Thoracic aorta (tissue), 2 donors: ENCODE data around the gene PLAAT4. TPM values are rescaled to one million over a fixed set of nuclear protein-coding genes. Genes with fewer than 3 reads are reported as not detected.

Experiments
- ATAC-seq: fragments of 150-250 bp; one replicate; pipeline ENCODE4 v1.8.0; 2017; ENCODE audit warnings: low read depth; ENCODE audit not compliant: insufficient number of reproducible peaks, low FRiP score
- DNase-seq: peaks from one replicate; pipeline ENCODE4 v3.0.0-alpha.2; 2020; ENCODE audit warnings: low spot score
- H3K27ac ChIP-seq, 2 donors: fragments of 200-600 bp; sonication (generic); 1 replicate in 1 of 2; 2 replicates in 1 of 2; pipeline ENCODE4 v1.5.1; 2016; ENCODE audit warnings: mild to moderate bottlenecking in 2 of 2, moderate library complexity in 2 of 2
- H3K27me3 ChIP-seq: fragments of 200-600 bp; sonication (generic); replicated peaks from 2 replicates; pipeline ENCODE4 v1.6.0; 2016; ENCODE audit warnings: mild to moderate bottlenecking; ENCODE audit not compliant: insufficient read depth
- H3K36me3 ChIP-seq: fragments of 200-600 bp; sonication (generic); one replicate; pipeline ENCODE4 v1.5.1; 2016
- H3K4me1 ChIP-seq, 2 donors: fragments of 200-600 bp; sonication (generic); 1 replicate in 1 of 2; 2 replicates in 1 of 2; pipeline versions ENCODE4 v1.5.1 to v1.6.0; 2016; ENCODE audit warnings: low read depth in 2 of 2, mild to moderate bottlenecking in 1 of 2; ENCODE audit not compliant: control insufficient read depth in 1 of 2
- H3K4me3 ChIP-seq: fragments of 200-600 bp; sonication (generic); 2 replicates; pipeline ENCODE4 v1.5.1; 2016; ENCODE audit warnings: mild to moderate bottlenecking
- H3K9me3 ChIP-seq: fragments of 200-600 bp; sonication (generic); 2 replicates; pipeline ENCODE4 v1.5.1; 2016
- total RNA-seq, 2 donors: library from RNA; depleted of rRNA; stranded (reverse); fragments of >200 nt; gene quantifications; one replicate each; pipeline versions ENCODE4 v1.1.0 to v1.2.3, GENCODE V29; 2016
- TF ChIP-seq, protein P1 (sequence below): fragments of 200-600 bp; sonication (generic); IDR thresholded peaks from one replicate; pipeline ENCODE4 v1.5.1; 2019; ENCODE audit warnings: antibody characterized with exemption

The PLAAT4 gene
- total RNA-seq, 2 donors from 2014 or later: 19.2 to 20.4 TPM

DNA sequence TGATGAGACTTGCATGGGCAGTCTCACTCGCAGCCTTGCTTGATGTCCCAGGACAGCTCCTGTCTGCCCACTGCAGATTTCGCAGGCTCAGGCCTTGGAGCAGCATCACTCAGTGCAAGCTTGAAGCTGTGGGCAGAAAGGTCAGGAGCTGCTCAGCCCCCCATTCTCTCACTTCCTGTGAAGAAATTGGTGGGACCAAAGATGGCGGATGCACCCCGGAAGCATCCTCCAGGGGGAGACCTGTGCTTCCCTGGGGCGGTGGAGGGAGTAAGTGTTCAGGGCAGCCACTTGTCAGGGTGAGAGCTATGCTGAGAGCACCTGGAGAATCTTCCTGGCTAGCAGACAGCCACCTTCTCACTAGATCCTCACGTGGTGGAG is 15.3 kb downstream of the PLAAT4 start:
- Histone ChIP-seq H3K9me3 (no peaks in the 10 kb centered on the region), H3K27me3 (no peaks in the 10 kb centered on the region), H3K4me1 (no peaks in the 10 kb centered on the region), H3K36me3 (no peaks in the 10 kb centered on the region), H3K27ac (no peak overlapping the region), H3K4me3 (no peak overlapping the region)
- TF ChIP-seq, protein P1, sequence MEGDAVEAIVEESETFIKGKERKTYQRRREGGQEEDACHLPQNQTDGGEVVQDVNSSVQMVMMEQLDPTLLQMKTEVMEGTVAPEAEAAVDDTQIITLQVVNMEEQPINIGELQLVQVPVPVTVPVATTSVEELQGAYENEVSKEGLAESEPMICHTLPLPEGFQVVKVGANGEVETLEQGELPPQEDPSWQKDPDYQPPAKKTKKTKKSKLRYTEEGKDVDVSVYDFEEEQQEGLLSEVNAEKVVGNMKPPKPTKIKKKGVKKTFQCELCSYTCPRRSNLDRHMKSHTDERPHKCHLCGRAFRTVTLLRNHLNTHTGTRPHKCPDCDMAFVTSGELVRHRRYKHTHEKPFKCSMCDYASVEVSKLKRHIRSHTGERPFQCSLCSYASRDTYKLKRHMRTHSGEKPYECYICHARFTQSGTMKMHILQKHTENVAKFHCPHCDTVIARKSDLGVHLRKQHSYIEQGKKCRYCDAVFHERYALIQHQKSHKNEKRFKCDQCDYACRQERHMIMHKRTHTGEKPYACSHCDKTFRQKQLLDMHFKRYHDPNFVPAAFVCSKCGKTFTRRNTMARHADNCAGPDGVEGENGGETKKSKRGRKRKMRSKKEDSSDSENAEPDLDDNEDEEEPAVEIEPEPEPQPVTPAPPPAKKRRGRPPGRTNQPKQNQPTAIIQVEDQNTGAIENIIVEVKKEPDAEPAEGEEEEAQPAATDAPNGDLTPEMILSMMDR: no peak
- DNase-seq (no peak), ATAC-seq (no peak)

DNA sequence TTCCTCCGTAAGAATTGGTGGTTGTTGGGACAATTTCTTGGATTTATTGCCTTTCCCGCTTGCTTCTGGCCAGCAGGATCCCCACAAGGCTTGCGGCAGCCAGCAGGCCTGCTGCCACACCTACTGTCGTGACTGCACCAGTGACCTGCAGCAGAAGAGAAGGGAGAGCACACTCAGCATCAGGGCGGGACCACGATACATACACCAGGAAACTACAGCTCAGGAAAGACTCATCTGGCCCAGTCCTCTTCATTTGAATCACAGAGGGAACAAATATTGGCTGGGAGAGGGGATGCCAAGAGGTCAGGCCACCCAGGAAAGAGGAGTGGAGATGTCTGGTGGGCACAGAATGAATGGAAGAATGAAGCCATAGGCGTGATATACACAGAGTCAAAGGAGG is 16.3 kb downstream of the PLAAT4 start:
- Histone ChIP-seq H3K27ac (no peak overlapping the region), H3K36me3 (no peaks in the 10 kb centered on the region), H3K4me3 (no peak overlapping the region), H3K27me3 (no peaks in the 10 kb centered on the region), H3K4me1 (no peaks in the 10 kb centered on the region), H3K9me3 (no peaks in the 10 kb centered on the region)
- ATAC-seq (no peak), DNase-seq (no peak)
- TF ChIP-seq, protein P1: no peak

DNA sequence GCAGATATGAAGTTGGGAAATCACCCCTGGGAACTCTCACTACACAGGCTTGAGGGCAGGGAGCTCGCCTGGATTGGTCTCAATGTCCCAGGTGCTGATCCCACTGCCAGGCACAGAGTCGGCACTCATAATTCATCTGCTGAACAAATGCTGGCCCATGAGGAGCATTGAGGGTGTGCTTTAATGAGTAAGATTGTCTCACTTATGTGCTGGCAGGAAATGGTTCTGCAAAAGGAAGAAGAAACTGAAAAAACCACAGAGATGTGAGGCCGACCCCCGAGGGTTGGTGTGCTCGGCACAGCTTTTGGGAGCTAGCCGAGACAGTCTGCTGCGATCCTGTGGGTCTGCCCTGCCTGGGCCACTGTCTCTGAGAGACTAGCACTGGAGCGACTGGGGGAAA is 17.2 kb downstream of the PLAAT4 start:
- no peaks in the 10 kb centered on the region for H3K27me3 ChIP-seq
- H3K36me3 ChIP-seq: no peaks in the 10 kb centered on the region
- no peak overlapping the region for H3K4me3 ChIP-seq
- no peak overlapping the region for H3K27ac ChIP-seq
- no peaks in the 10 kb centered on the region for H3K4me1 ChIP-seq
- TF ChIP-seq, protein P1: no peak
- H3K9me3 ChIP-seq: no peaks in the 10 kb centered on the region
- DNase-seq (no peak), ATAC-seq (no peak)

DNA sequence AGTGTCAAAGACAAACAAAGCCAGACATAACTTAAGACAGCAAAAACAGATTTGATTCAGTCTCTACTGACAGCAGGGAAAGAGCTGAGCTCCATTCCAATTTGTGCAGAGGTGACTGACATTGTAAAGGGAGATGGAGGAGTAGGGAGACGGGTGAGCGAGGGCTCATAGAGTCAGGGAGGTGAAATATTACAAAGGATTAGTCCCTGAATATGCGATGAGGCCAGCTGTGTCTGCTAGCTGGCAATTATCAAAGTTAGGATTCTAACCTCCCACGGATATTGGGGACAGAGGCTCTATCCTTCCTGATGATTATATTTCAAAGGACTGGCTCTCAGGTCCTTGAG is 18.2 kb downstream of the PLAAT4 start:
- H3K27me3 ChIP-seq: no peaks in the 10 kb centered on the region
- ATAC-seq (no peak), DNase-seq (no peak)
- H3K36me3 ChIP-seq: no peaks in the 10 kb centered on the region
- TF ChIP-seq, protein P1: no peak
- no peak overlapping the region for H3K27ac ChIP-seq
- no peaks in the 10 kb centered on the region for H3K9me3 ChIP-seq
- no peaks in the 10 kb centered on the region for H3K4me1 ChIP-seq
- H3K4me3 ChIP-seq: no peak overlapping the region

DNA sequence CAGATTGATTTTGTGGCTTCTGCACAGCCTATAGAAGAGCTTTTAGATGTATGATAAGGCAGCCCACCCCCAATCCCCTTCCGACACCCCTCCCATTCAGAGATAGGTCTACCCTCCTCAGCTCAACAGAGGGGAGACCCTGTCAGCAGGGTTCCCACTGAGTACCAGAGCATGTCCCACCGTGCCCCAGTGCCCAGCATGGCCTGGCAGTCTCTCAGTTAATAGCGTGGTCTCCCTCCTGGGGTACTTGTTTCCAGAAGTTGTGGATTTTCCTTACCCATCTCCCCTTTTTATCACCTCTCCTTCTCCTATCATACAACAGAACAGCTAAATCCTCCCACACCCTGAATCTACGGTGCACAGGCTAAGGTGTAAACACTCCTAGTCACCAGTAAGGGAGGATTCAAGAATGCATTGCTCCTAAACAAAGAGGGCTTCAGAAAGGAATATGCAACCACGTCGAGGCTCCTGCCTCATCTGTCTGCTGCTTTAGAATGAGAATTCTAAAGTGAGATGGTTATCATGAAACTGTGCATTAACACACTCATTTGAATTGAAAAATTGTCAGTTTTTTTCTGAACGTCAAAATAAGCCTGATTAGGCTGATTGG is 19.9 kb downstream of the PLAAT4 start:
- H3K27ac ChIP-seq: no peak overlapping the region
- H3K4me1 ChIP-seq: peaks cover 13 to 15% of the 10 kb centered on the region in 2 donors
- DNase-seq (no peak), ATAC-seq (no peak)
- no peak overlapping the region for H3K4me3 ChIP-seq
- TF ChIP-seq, protein P1: no peak
- H3K9me3 ChIP-seq: no peaks in the 10 kb centered on the region
- no peaks in the 10 kb centered on the region for H3K36me3 ChIP-seq
- H3K27me3 ChIP-seq: no peaks in the 10 kb centered on the region
